ENCODE data around the gene EHD4.

EHD4 gene

GRCh38 chr15:41888662-41889253 is 83.6 kb downstream of the EHD4 start:
- Histone ChIP-seq H3K9ac (ENCODE audit: low read length) (no peak overlapping the region), H3K4me3 (ENCODE audit: low read length) (no peak overlapping the region), H3K36me3 (ENCODE audit: control insufficient read depth, insufficient read depth, low read length) (no peaks in the 10 kb centered on the region), H3K9me3 (ENCODE audit: control insufficient read depth, low read length) (no peaks in the 10 kb centered on the region), H3K27me3 (ENCODE audit: control insufficient read depth, insufficient read depth, low read length) (no peaks in the 10 kb centered on the region), H3K4me1 (ENCODE audit: control insufficient read depth, insufficient read depth, low read length) (peaks cover 12% of the 10 kb centered on the region)

- H3K4me3 ChIP-seq (ENCODE audit: low read length): no peak overlapping the region
- H3K9me3 ChIP-seq (ENCODE audit: control insufficient read depth, low read length): no peaks in the 10 kb centered on the region
- H3K27me3 ChIP-seq (ENCODE audit: control insufficient read depth, insufficient read depth, low read length): peaks cover 7% of the 10 kb centered on the region
- H3K4me1 ChIP-seq (ENCODE audit: control insufficient read depth, insufficient read depth, low read length): peaks cover 6% of the 10 kb centered on the region
- H3K36me3 ChIP-seq (ENCODE audit: control insufficient read depth, insufficient read depth, low read length): no peaks in the 10 kb centered on the region
- no peak overlapping the region for H3K9ac ChIP-seq (ENCODE audit: low read length)
Measured at GRCh38 chr15:41887893-41888292, 84.5 kb downstream of the EHD4 start.

- Histone ChIP-seq H3K36me3 (ENCODE audit: control insufficient read depth, insufficient read depth, low read length) (no peaks in the 10 kb centered on the region), H3K4me3 (ENCODE audit: low read length) (no peak overlapping the region), H3K4me1 (ENCODE audit: control insufficient read depth, insufficient read depth, low read length) (peaks cover 7% of the 10 kb centered on the region), H3K9ac (ENCODE audit: low read length) (no peak overlapping the region), H3K9me3 (ENCODE audit: control insufficient read depth, low read length) (no peaks in the 10 kb centered on the region), H3K27me3 (ENCODE audit: control insufficient read depth, insufficient read depth, low read length) (peaks cover 14% of the 10 kb centered on the region)
Measured at GRCh38 chr15:41887161-41887560, 85.2 kb downstream of the EHD4 start.

GRCh38 chr15:41886741-41887140 is 85.6 kb downstream of the EHD4 start:
- no peak overlapping the region for H3K4me3 ChIP-seq (ENCODE audit: low read length)
- H3K36me3 ChIP-seq (ENCODE audit: control insufficient read depth, insufficient read depth, low read length): no peaks in the 10 kb centered on the region
- no peak overlapping the region for H3K9ac ChIP-seq (ENCODE audit: low read length)
- H3K4me1 ChIP-seq (ENCODE audit: control insufficient read depth, insufficient read depth, low read length): peaks cover 8% of the 10 kb centered on the region
- H3K27me3 ChIP-seq (ENCODE audit: control insufficient read depth, insufficient read depth, low read length): peaks cover 14% of the 10 kb centered on the region
- H3K9me3 ChIP-seq (ENCODE audit: control insufficient read depth, low read length): no peaks in the 10 kb centered on the region

- no peaks in the 10 kb centered on the region for H3K36me3 ChIP-seq (ENCODE audit: control insufficient read depth, insufficient read depth, low read length)
- no peaks in the 10 kb centered on the region for H3K9me3 ChIP-seq (ENCODE audit: control insufficient read depth, low read length)
- H3K9ac ChIP-seq (ENCODE audit: low read length): no peak overlapping the region
- H3K4me1 ChIP-seq (ENCODE audit: control insufficient read depth, insufficient read depth, low read length): peaks cover 12% of the 10 kb centered on the region
- H3K4me3 ChIP-seq (ENCODE audit: low read length): no peak overlapping the region
- H3K27me3 ChIP-seq (ENCODE audit: control insufficient read depth, insufficient read depth, low read length): peaks cover 23% of the 10 kb centered on the region
Measured at GRCh38 chr15:41885841-41886240, 86.5 kb downstream of the EHD4 start.

GRCh38 chr15:41885321-41885720 is 87.0 kb downstream of the EHD4 start:
- H3K4me3 ChIP-seq (ENCODE audit: low read length): no peak overlapping the region
- no peaks in the 10 kb centered on the region for H3K9me3 ChIP-seq (ENCODE audit: control insufficient read depth, low read length)
- no peak overlapping the region for H3K9ac ChIP-seq (ENCODE audit: low read length)
- peaks cover 28% of the 10 kb centered on the region for H3K27me3 ChIP-seq (ENCODE audit: control insufficient read depth, insufficient read depth, low read length)
- H3K4me1 ChIP-seq (ENCODE audit: control insufficient read depth, insufficient read depth, low read length): peaks cover 12% of the 10 kb centered on the region
- no peaks in the 10 kb centered on the region for H3K36me3 ChIP-seq (ENCODE audit: control insufficient read depth, insufficient read depth, low read length)

GRCh38 chr15:41884458-41884857 is 87.9 kb downstream of the EHD4 start:
- H3K36me3 ChIP-seq (ENCODE audit: control insufficient read depth, insufficient read depth, low read length): no peaks in the 10 kb centered on the region
- no peak overlapping the region for H3K9ac ChIP-seq (ENCODE audit: low read length)
- peaks cover 33% of the 10 kb centered on the region for H3K27me3 ChIP-seq (ENCODE audit: control insufficient read depth, insufficient read depth, low read length)
- H3K4me3 ChIP-seq (ENCODE audit: low read length): no peak overlapping the region
- H3K4me1 ChIP-seq (ENCODE audit: control insufficient read depth, insufficient read depth, low read length): peaks cover 12% of the 10 kb centered on the region
- no peaks in the 10 kb centered on the region for H3K9me3 ChIP-seq (ENCODE audit: control insufficient read depth, low read length)

- Histone ChIP-seq H3K27me3 (ENCODE audit: control insufficient read depth, insufficient read depth, low read length) (peaks cover 36% of the 10 kb centered on the region), H3K36me3 (ENCODE audit: control insufficient read depth, insufficient read depth, low read length) (no peaks in the 10 kb centered on the region), H3K4me1 (ENCODE audit: control insufficient read depth, insufficient read depth, low read length) (peaks cover 12% of the 10 kb centered on the region), H3K9me3 (ENCODE audit: control insufficient read depth, low read length) (no peaks in the 10 kb centered on the region), H3K4me3 (ENCODE audit: low read length) (no peak overlapping the region), H3K9ac (ENCODE audit: low read length) (no peak overlapping the region)
Measured at GRCh38 chr15:41883484-41883825, 88.9 kb downstream of the EHD4 start.

GRCh38 chr15:41882689-41883483 is 89.5 kb downstream of the EHD4 start:
- no peaks in the 10 kb centered on the region for H3K36me3 ChIP-seq (ENCODE audit: control insufficient read depth, insufficient read depth, low read length)
- H3K4me3 ChIP-seq (ENCODE audit: low read length): no peak overlapping the region
- no peak overlapping the region for H3K9ac ChIP-seq (ENCODE audit: low read length)
- H3K9me3 ChIP-seq (ENCODE audit: control insufficient read depth, low read length): no peaks in the 10 kb centered on the region
- peaks cover 12% of the 10 kb centered on the region for H3K4me1 ChIP-seq (ENCODE audit: control insufficient read depth, insufficient read depth, low read length)
- H3K27me3 ChIP-seq (ENCODE audit: control insufficient read depth, insufficient read depth, low read length): peaks cover 36% of the 10 kb centered on the region

GRCh38 chr15:41881920-41882688 is 90.3 kb downstream of the EHD4 start:
- no peak overlapping the region for H3K4me3 ChIP-seq (ENCODE audit: low read length)
- no peaks in the 10 kb centered on the region for H3K9me3 ChIP-seq (ENCODE audit: control insufficient read depth, low read length)
- H3K4me1 ChIP-seq (ENCODE audit: control insufficient read depth, insufficient read depth, low read length): peaks cover 12% of the 10 kb centered on the region
- no peak overlapping the region for H3K9ac ChIP-seq (ENCODE audit: low read length)
- peaks cover 36% of the 10 kb centered on the region for H3K27me3 ChIP-seq (ENCODE audit: control insufficient read depth, insufficient read depth, low read length)
- no peaks in the 10 kb centered on the region for H3K36me3 ChIP-seq (ENCODE audit: control insufficient read depth, insufficient read depth, low read length)

- H3K4me3 ChIP-seq (ENCODE audit: low read length): no peak overlapping the region
- H3K36me3 ChIP-seq (ENCODE audit: control insufficient read depth, insufficient read depth, low read length): no peaks in the 10 kb centered on the region
- no peaks in the 10 kb centered on the region for H3K9me3 ChIP-seq (ENCODE audit: control insufficient read depth, low read length)
- peaks cover 36% of the 10 kb centered on the region for H3K27me3 ChIP-seq (ENCODE audit: control insufficient read depth, insufficient read depth, low read length)
- no peak overlapping the region for H3K9ac ChIP-seq (ENCODE audit: low read length)
- H3K4me1 ChIP-seq (ENCODE audit: control insufficient read depth, insufficient read depth, low read length): peaks cover 12% of the 10 kb centered on the region
Measured at GRCh38 chr15:41881550-41881919, 90.8 kb downstream of the EHD4 start.

- Histone ChIP-seq H3K27me3 (ENCODE audit: control insufficient read depth, insufficient read depth, low read length) (peaks cover 36% of the 10 kb centered on the region), H3K9me3 (ENCODE audit: control insufficient read depth, low read length) (no peaks in the 10 kb centered on the region), H3K4me3 (ENCODE audit: low read length) (no peak overlapping the region), H3K36me3 (ENCODE audit: control insufficient read depth, insufficient read depth, low read length) (no peaks in the 10 kb centered on the region), H3K4me1 (ENCODE audit: control insufficient read depth, insufficient read depth, low read length) (peaks cover 12% of the 10 kb centered on the region), H3K9ac (ENCODE audit: low read length) (no peak overlapping the region)
Measured at GRCh38 chr15:41881086-41881485, 91.3 kb downstream of the EHD4 start.

Measured in mucosa of stomach (tissue), 1 donor.